MM.1S (cell line): Measurements from ENCODE around the gene PARP1.
"Not testable (repeated sequence)": the region's sequence is repeated elsewhere in the genome, so short reads cannot be mapped to it uniquely, and the experiment has no call there.

Source experiments
- DNase-seq: peaks from one replicate; pipeline ENCODE4 v3.0.0-alpha.2; 2015
- H2AFZ ChIP-seq: fragments of 300-600 bp; sonication (generic); 2 replicates; pipeline ENCODE4 v1.6.0; 2016; ENCODE audit warnings: antibody characterized with exemption, low read length
- H3F3A ChIP-seq: fragments of 300-600 bp; sonication (generic); 2 replicates; pipeline ENCODE4 v1.6.1; 2016; ENCODE audit warnings: mild to moderate bottlenecking, antibody characterized with exemption, low read length, moderate library complexity, mixed read lengths; ENCODE audit not compliant: insufficient read depth
- H3K27ac ChIP-seq: fragments of 300-600 bp; sonication (generic); 2 replicates; pipeline ENCODE4 v1.5.1; 2016; ENCODE audit warnings: mild to moderate bottlenecking, low read length
- H3K27me3 ChIP-seq: fragments of 300-600 bp; sonication (generic); replicated peaks from 2 replicates; pipeline ENCODE4 v1.6.0; 2016; ENCODE audit warnings: low read length; ENCODE audit not compliant: insufficient read depth
- H3K36me3 ChIP-seq: fragments of 300-600 bp; sonication (generic); replicated peaks from 2 replicates; pipeline ENCODE4 v1.6.1; 2016; ENCODE audit warnings: mild to moderate bottlenecking, low read length, mixed read lengths; ENCODE audit not compliant: insufficient read depth
- H3K4me1 ChIP-seq: fragments of 300-600 bp; sonication (generic); 2 replicates; pipeline ENCODE4 v1.6.1; 2016; ENCODE audit warnings: low read length, mixed read lengths
- H3K4me2 ChIP-seq: fragments of 300-600 bp; sonication (generic); 2 replicates; pipeline ENCODE4 v1.6.0; 2016; ENCODE audit warnings: low read depth, low read length
- H3K4me3 ChIP-seq: fragments of 300-600 bp; sonication (generic); 2 replicates; pipeline ENCODE4 v1.5.1; 2016; ENCODE audit warnings: low read length, mixed read lengths
- H3K79me2 ChIP-seq: fragments of 300-600 bp; sonication (generic); 2 replicates; pipeline ENCODE4 v1.6.1; 2016; ENCODE audit warnings: mixed run types, low read length, mixed read lengths
- H3K9ac ChIP-seq: fragments of 300-600 bp; sonication (generic); 2 replicates; pipeline ENCODE4 v1.6.1; 2016; ENCODE audit warnings: low read length, mixed read lengths
- H3K9me2 ChIP-seq: fragments of 300-600 bp; sonication (generic); replicated peaks from 2 replicates; pipeline ENCODE4 v1.6.1; 2016; ENCODE audit warnings: mild to moderate bottlenecking, low read length, mixed read lengths; ENCODE audit not compliant: insufficient read depth
- H3K9me3 ChIP-seq: fragments of 300-600 bp; sonication (generic); replicated peaks from 2 replicates; pipeline ENCODE4 v1.6.1; 2016; ENCODE audit warnings: mild to moderate bottlenecking, low read length, mixed read lengths; ENCODE audit not compliant: insufficient read depth
- H4K20me1 ChIP-seq: fragments of 300-600 bp; sonication (generic); 2 replicates; pipeline ENCODE4 v1.6.1; 2016; ENCODE audit warnings: mild to moderate bottlenecking, low read length, moderate library complexity, mixed read lengths; ENCODE audit not compliant: insufficient read depth
- EZH2 ChIP-seq: fragments of 300-600 bp; sonication (generic); optimal IDR thresholded peaks from 2 replicates; pipeline ENCODE3; 2017; ENCODE audit warnings: low read depth, mild to moderate bottlenecking, antibody characterized with exemption, low read length, mixed read lengths
- EZH2phosphoT487 ChIP-seq: fragments of 300-600 bp; sonication (generic); IDR thresholded peaks from 2 replicates; pipeline ENCODE4 v1.6.1; 2018; ENCODE audit warnings: antibody characterized with exemption, low read length
- TF ChIP-seq, protein P1 (sequence below): fragments of 300-600 bp; sonication (generic); IDR thresholded peaks from 2 replicates; pipeline ENCODE4 v1.5.1; 2016; ENCODE audit warnings: antibody characterized with exemption, low read length, mixed read lengths

The PARP1 gene

DNA sequence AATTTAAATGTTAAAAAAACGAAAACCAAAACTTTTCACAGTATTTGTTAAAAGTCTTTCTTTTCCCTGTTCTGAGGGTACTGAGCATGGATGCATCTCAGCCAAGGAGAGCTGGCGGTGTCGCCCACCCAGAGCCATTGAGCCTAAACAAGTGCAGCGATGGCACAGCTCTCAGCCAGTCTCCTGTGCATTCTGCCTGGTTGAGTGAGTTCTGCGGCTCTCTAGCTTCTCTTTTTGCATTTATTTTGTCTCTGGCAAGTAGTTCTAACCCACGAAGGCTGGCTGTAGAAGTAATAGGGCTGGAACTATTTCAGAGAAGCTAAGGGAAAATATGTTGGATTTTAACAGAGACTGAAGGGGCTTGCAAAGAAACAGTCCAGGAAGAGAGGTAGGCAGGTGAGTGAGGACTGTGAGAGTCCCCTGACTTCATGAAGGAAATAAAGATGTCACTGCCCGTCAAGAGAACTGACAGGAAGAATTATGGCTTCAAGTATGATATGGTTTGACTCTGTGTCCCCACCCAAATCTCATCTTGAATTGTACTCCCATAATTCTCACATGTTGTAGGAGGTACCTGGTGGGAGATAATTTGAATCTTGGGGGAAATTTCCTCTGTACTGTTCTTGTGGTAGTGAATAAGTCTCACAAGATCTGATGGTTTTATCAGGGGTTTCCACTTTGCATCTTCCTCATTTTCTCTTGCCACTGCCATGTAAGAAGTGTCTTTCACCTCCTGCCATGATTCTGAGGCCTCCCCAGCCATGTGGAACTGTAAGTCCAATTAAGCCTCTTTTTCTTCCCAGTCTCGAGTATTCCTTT, 63.2 kb downstream of the PARP1 start:
- no peak overlapping the region for H3K4me3 ChIP-seq
- no peaks in the 10 kb centered on the region for H3K36me3 ChIP-seq
- no peak overlapping the region for H3K27ac ChIP-seq
- H3K9me2 ChIP-seq = no peaks in the 10 kb centered on the region
- no peaks in the 10 kb centered on the region for H4K20me1 ChIP-seq
- no peak for DNase-seq
- H2AFZ ChIP-seq = no peak overlapping the region
- H3K27me3 ChIP-seq = no peaks in the 10 kb centered on the region
- H3K79me2 ChIP-seq = no peaks in the 10 kb centered on the region
- no peaks in the 10 kb centered on the region for H3K4me1 ChIP-seq
- H3K4me2 ChIP-seq = no peak overlapping the region
- no peaks in the 10 kb centered on the region for H3K9me3 ChIP-seq
- no peak overlapping the region for H3K9ac ChIP-seq
- H3F3A ChIP-seq = no peaks in the 10 kb centered on the region
- TF ChIP-seq EZH2phosphoT487 (no peak), EZH2 (no peak)
- TF ChIP-seq, protein P1, sequence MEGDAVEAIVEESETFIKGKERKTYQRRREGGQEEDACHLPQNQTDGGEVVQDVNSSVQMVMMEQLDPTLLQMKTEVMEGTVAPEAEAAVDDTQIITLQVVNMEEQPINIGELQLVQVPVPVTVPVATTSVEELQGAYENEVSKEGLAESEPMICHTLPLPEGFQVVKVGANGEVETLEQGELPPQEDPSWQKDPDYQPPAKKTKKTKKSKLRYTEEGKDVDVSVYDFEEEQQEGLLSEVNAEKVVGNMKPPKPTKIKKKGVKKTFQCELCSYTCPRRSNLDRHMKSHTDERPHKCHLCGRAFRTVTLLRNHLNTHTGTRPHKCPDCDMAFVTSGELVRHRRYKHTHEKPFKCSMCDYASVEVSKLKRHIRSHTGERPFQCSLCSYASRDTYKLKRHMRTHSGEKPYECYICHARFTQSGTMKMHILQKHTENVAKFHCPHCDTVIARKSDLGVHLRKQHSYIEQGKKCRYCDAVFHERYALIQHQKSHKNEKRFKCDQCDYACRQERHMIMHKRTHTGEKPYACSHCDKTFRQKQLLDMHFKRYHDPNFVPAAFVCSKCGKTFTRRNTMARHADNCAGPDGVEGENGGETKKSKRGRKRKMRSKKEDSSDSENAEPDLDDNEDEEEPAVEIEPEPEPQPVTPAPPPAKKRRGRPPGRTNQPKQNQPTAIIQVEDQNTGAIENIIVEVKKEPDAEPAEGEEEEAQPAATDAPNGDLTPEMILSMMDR = no peak

DNA sequence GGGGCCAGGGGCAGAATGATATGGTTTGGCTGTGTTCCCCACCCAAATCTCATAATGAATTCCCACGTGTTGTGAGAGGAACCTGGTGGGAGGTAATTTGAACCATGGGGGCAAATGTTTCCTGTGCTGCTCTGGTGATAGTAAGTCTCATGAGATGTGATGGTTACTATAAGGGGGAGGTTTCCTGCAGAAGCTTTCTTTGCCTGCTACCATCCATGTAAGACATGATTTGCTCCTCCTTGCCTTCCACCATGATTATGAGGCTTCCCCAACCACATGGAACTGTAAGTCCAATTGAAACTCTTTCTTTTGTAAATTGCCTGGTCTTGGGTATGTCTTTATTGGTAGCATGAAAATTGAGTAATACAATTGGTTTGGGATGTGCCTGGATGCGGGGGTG, 65.2 kb downstream of the PARP1 start:
- Histone ChIP-seq H3K27ac (no peak overlapping the region), H3K9me2 (no peaks in the 10 kb centered on the region), H3K4me3 (no peak overlapping the region), H3F3A (no peaks in the 10 kb centered on the region), H3K36me3 (no peaks in the 10 kb centered on the region), H3K79me2 (no peaks in the 10 kb centered on the region), H3K9me3 (no peaks in the 10 kb centered on the region), H4K20me1 (no peaks in the 10 kb centered on the region), H3K4me1 (no peaks in the 10 kb centered on the region), H2AFZ (no peak overlapping the region), H3K9ac (no peak overlapping the region), H3K4me2 (no peak overlapping the region), H3K27me3 (no peaks in the 10 kb centered on the region)
- no peak for DNase-seq
- TF ChIP-seq EZH2phosphoT487 (no peak), EZH2 (no peak)
- TF ChIP-seq, protein P1 = no peak

DNA sequence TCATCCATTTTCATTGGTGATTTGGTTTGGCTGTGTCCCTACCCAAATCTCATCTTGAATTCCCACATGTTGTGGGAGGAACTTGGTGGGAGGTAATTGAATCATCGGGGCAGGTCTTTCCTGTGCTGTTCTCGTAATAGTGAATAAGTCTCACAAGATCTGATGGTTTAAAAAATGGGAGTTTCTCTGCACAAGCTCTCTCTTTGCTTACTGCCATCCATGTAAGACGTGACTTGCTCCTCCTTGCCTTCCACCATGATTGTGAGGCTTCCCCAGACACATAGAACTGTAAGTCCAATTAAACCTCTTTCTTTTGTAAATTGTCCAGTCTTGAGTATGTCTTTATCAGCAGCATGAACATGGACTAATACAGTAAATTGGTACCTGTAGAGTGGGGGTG, 67.8 kb downstream of the PARP1 start:
- not testable (repeated sequence) for H3K27ac ChIP-seq, H3K4me3 ChIP-seq, H3K4me1 ChIP-seq, H3K36me3 ChIP-seq, H3K4me2 ChIP-seq, H3F3A ChIP-seq, H3K27me3 ChIP-seq, H3K9me2 ChIP-seq, H3K79me2 ChIP-seq, H2AFZ ChIP-seq, H4K20me1 ChIP-seq, DNase-seq, H3K9me3 ChIP-seq, H3K9ac ChIP-seq

DNA sequence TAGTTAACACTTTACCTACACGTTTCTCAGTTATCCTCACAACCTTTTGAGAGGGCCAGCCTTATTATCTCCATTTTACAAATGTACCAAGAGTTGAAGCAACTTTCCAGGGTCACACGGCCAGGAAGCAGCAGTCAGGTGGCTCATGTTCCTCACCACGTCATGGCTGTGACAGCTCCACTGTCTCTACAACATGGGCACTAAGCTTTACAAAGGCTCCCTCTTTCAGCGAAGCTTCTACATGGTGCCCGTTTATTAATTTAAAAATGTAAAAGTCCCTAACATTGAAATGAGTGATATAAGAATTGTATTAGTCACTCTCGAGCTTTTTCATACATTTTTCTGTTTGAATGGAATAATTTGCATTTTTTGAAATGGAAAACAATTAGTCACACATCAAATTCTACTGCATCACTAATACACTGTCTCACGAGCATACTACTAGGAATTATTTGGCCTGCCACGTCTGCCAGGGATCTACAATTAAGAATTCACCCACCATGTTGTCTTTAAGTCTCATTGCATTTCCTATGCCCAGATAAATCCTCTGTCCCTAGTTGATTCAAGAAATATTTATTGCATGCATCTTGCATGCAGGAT, 70.5 kb downstream of the PARP1 start:
- Histone ChIP-seq H3K9ac (no peak overlapping the region), H3K4me3 (no peak overlapping the region)

More for the DNA sequence above, 70.5 kb downstream of the PARP1 start:
- Histone ChIP-seq H2AFZ (no peak overlapping the region), H3K79me2 (no peaks in the 10 kb centered on the region), H4K20me1 (no peaks in the 10 kb centered on the region), H3K27ac (no peak overlapping the region), H3F3A (0 out of 2 replicates have a peak, but pooled peaks cover 8% of the 10 kb centered on the region), H3K4me2 (no peak overlapping the region), H3K27me3 (no peaks in the 10 kb centered on the region), H3K4me1 (no peaks in the 10 kb centered on the region), H3K9me2 (no peaks in the 10 kb centered on the region), H3K9me3 (no peaks in the 10 kb centered on the region), H3K36me3 (no peaks in the 10 kb centered on the region)
- DNase-seq = no peak
- TF ChIP-seq EZH2 (no peak), EZH2phosphoT487 (no peak)
- TF ChIP-seq, protein P1 = no peak
